Raji (cell line): Measurements from ENCODE around the gene LHX2.

ENCODE experiments used
- POLR2A ChIP-seq: IDR thresholded peaks from 2 replicates; pipeline ENCODE4 v1.6.1; 2011; ENCODE audit warnings: low read depth, low read length, control low read depth; ENCODE audit not compliant: insufficient read depth

LHX2 gene

GRCh38 chr9:124016175-124017050 lies 4.8 kb downstream of the LHX2 start:
- no peak for TF ChIP-seq POLR2A

- no peak for TF ChIP-seq POLR2A
Observed at GRCh38 chr9:124017051-124017928, 5.7 kb downstream of the LHX2 start.

GRCh38 chr9:124017929-124018729 lies 6.6 kb downstream of the LHX2 start:
- no peak for TF ChIP-seq POLR2A

- no peak for TF ChIP-seq POLR2A
Observed at GRCh38 chr9:124018730-124019697, 7.4 kb downstream of the LHX2 start.

GRCh38 chr9:124019771-124020519 lies 8.4 kb downstream of the LHX2 start:
- TF ChIP-seq POLR2A: no peak

GRCh38 chr9:124020520-124021384 lies 9.2 kb downstream of the LHX2 start:
- TF ChIP-seq POLR2A: no peak

GRCh38 chr9:124021385-124021769 lies 9.8 kb downstream of the LHX2 start:
- no peak for TF ChIP-seq POLR2A

GRCh38 chr9:124022201-124023121 lies 10.9 kb downstream of the LHX2 start:
- TF ChIP-seq POLR2A: no peak

GRCh38 chr9:124024107-124024506 lies 12.5 kb downstream of the LHX2 start:
- no peak for TF ChIP-seq POLR2A

GRCh38 chr9:124029617-124030016 lies 18.0 kb downstream of the LHX2 start:
- no peak for TF ChIP-seq POLR2A

GRCh38 chr9:124030969-124031451 lies 19.4 kb downstream of the LHX2 start:
- no peak for TF ChIP-seq POLR2A
